A549 (cell line): ENCODE measurements around the gene POLR3A. TPM values are rescaled to one million over a fixed set of nuclear protein-coding genes. Genes with fewer than 3 reads are reported as not detected.

Source experiments
- ATAC-seq, 2 experiments: fragments of 200-7000 bp in 1 of 2; fragments of >200 bp in 1 of 2; cut with Nextera tagmentation in 1 of 2; cut with Tn5 transposase in 1 of 2; 3 replicates each; pipeline versions ENCODE4 v1.8.0 to v1.9.1; 2018 to 2020; ENCODE audit warnings: mild to moderate bottlenecking in 1 of 2, moderate library complexity in 1 of 2
- CTCF ChIA-PET: fragments of 300-600 bp; sonication (Branson Sonifier 250); formaldehyde crosslinking; extraction: SDS; loops from one replicate; lab custom pipeline; 2021; ENCODE audit warnings: antibody characterized with exemption, inconsistent platforms; lab: Yijun Ruan, JAX
- POLR2A ChIA-PET: fragments of 350-600 bp; formaldehyde crosslinking; extraction: SDS; loops from one replicate; lab custom pipeline; 2021; ENCODE audit warnings: antibody characterized with exemption, inconsistent platforms; lab: Yijun Ruan, JAX
- DNase-seq, 2 experiments: peaks; one replicate each; pipeline versions ENCODE4 v3.0.0 to v3.0.0-alpha.2; 2011 to 2016; ENCODE audit warnings: low read depth in 1 of 2, low spot score in 1 of 2
- FAIRE-seq: peaks from 2 replicates; lab custom pipeline; 2011; peaks lifted over from hg19 to GRCh38; lab: Jason Lieb, UNC
- H3K27ac ChIP-seq, 2 experiments: fragments of >200 bp; sonication (Bioruptor Twin); formaldehyde crosslinking; 3 replicates each; pipeline ENCODE4 v1.5.1; 2016 to 2017
- H3K4me1 ChIP-seq: fragments of >200 bp; sonication (Bioruptor Twin); formaldehyde crosslinking; 3 replicates; pipeline ENCODE4 v1.6.1; 2016
- H3K4me2 ChIP-seq: fragments of >200 bp; sonication (Bioruptor Twin); formaldehyde crosslinking; 3 replicates; pipeline ENCODE4 v1.6.1; 2016
- H3K4me3 ChIP-seq: fragments of >200 bp; sonication (Bioruptor Twin); formaldehyde crosslinking; 3 replicates; pipeline ENCODE4 v1.5.1; 2016
- H3K9me3 ChIP-seq: fragments of >200 bp; sonication (Bioruptor Twin); formaldehyde crosslinking; 3 replicates; pipeline ENCODE4 v1.6.1; 2016
- BHLHE40 ChIP-seq: IDR thresholded peaks from 2 replicates; pipeline ENCODE4 v1.6.1; 2012; ENCODE audit warnings: low read depth, low read length, inconsistent platforms
- CTCF ChIP-seq: fragments of >200 bp; sonication (Bioruptor Twin); formaldehyde crosslinking; IDR thresholded peaks from 3 replicates; pipeline ENCODE4 v1.5.1; 2016
- EHMT2 ChIP-seq: fragments of 200-600 bp; sonication (generic); IDR thresholded peaks from 2 replicates; pipeline ENCODE4 v1.6.1; 2016; ENCODE audit warnings: antibody characterized with exemption, low read depth, mild to moderate bottlenecking, moderate library complexity
- EP300 ChIP-seq, 2 experiments: fragments of >200 bp; sonication (Bioruptor Twin); formaldehyde crosslinking; IDR thresholded peaks; 2 replicates in 1 of 2; 3 replicates in 1 of 2; pipeline ENCODE4 v1.6.1; 2016 to 2017
- GATA3 ChIP-seq: IDR thresholded peaks from 2 replicates; pipeline ENCODE4 v1.6.1; 2012; ENCODE audit warnings: borderline replicate concordance
- HMGXB4 ChIP-seq: fragments of 250-450 bp; sonication (Bioruptor Pico); IDR thresholded peaks from 2 replicates; pipeline ENCODE4 v1.5.0; 2021; ENCODE audit warnings: mild to moderate bottlenecking, moderate library complexity, borderline replicate concordance
- HOXA7 ChIP-seq: fragments of 250-450 bp; sonication (Bioruptor Pico); IDR thresholded peaks from 2 replicates; pipeline ENCODE4 v1.5.0; 2020; ENCODE audit warnings: mild to moderate bottlenecking, moderate library complexity
- KDM1A ChIP-seq: fragments of 200-600 bp; sonication (generic); IDR thresholded peaks from 2 replicates; pipeline ENCODE4 v1.6.1; 2016; ENCODE audit warnings: low read depth, mild to moderate bottlenecking
- MAZ ChIP-seq: fragments of 150-350 bp; IDR thresholded peaks from 2 replicates; pipeline ENCODE4 v1.6.1; 2014; ENCODE audit warnings: antibody characterized with exemption, low read depth, low read length, borderline replicate concordance
- MYC ChIP-seq: IDR thresholded peaks from 2 replicates; pipeline ENCODE4 v1.6.1; 2012; ENCODE audit warnings: mild to moderate bottlenecking, inconsistent platforms, low read length, improper control_type of control experiment, borderline replicate concordance
- NFE2L2 ChIP-seq: fragments of 150-350 bp; conservative IDR thresholded peaks from 2 replicates; pipeline ENCODE4 v1.6.1; 2014; ENCODE audit warnings: low read length
- PHF8 ChIP-seq: fragments of 200-600 bp; sonication (generic); IDR thresholded peaks from 2 replicates; pipeline ENCODE4 v1.6.1; 2016; ENCODE audit warnings: low read depth, mild to moderate bottlenecking, antibody characterized with exemption, moderate library complexity, borderline replicate concordance
- RAD21 ChIP-seq, 2 experiments: fragments of >200 bp in 1 of 2; sonication (Bioruptor Twin) in 1 of 2; formaldehyde crosslinking in 1 of 2; IDR thresholded peaks in 1 of 2; conservative IDR thresholded peaks in 1 of 2; 2 replicates in 1 of 2; 3 replicates in 1 of 2; pipeline ENCODE4 v1.6.1; 2012 to 2018; ENCODE audit warnings: inconsistent platforms in 1 of 2
- SMC3 ChIP-seq: fragments of >200 bp; sonication (Bioruptor Twin); formaldehyde crosslinking; IDR thresholded peaks from 3 replicates; pipeline ENCODE4 v1.6.1; 2018; ENCODE audit warnings: inconsistent platforms
- ZNF302 ChIP-seq: fragments of 250-450 bp; sonication (Bioruptor Pico); IDR thresholded peaks from 2 replicates; pipeline ENCODE4 v1.9.0; 2021; ENCODE audit warnings: inconsistent platforms, mild to moderate bottlenecking, moderate library complexity
- ZSCAN20 ChIP-seq: fragments of 250-450 bp; sonication (Bioruptor Pico); IDR thresholded peaks from 2 replicates; pipeline ENCODE4 v1.8.0; 2022; ENCODE audit warnings: mild to moderate bottlenecking, moderate library complexity
- WGBS: methylation state at CpG from one replicate; pipeline ENCODE4 v1.1.6; 2017; ENCODE audit errors: missing lambda C conversion rate; 5-methylcytosine and 5-hydroxymethylcytosine counted together
- polyA plus RNA-seq, 4 experiments: library from polyadenylated mRNA; depleted of rRNA in 3 of 4; stranded (reverse); fragments of >200 nt; fragmentation: RNase III in 1 of 4; extraction: RNeasy Plus Mini Kit Qiagen cat#74134 plus additional on column Dnase treatment in 1 of 4; gene quantifications; 2 replicates in 3 of 4; 3 replicates in 1 of 4; pipeline ENCODE4 v1.2.3, GENCODE V29; 2011 to 2017
- TF ChIP-seq, protein P1 (sequence below): fragments of 150-350 bp; IDR thresholded peaks from 2 replicates; pipeline ENCODE4 v1.6.1; 2014; ENCODE audit warnings: low read depth, mild to moderate bottlenecking, low read length
- TF ChIP-seq, protein P2 (sequence below): fragments of >200 bp; sonication (Bioruptor Twin); formaldehyde crosslinking; IDR thresholded peaks from 2 replicates; pipeline ENCODE4 v1.6.1; 2016
- TF ChIP-seq, protein P3 (sequence below): fragments of 250-450 bp; sonication (Bioruptor Pico); IDR thresholded peaks from 2 replicates; pipeline ENCODE4 v1.5.0; 2020; ENCODE audit warnings: low read depth, mild to moderate bottlenecking, moderate library complexity

Gene POLR3A
- polyA plus RNA-seq, 2 of the 4 experiments (the other 2 are of a cell fraction), result 10.9 to 17.7 TPM

- ChIA-PET CTCF (interaction anchor here (0.6 to 1.3 kb wide), 7 partner anchors 8 to 1434 kb away, joined by 3 to 4 read pairs (median 3); no protein-coding TSS in a partner anchor), POLR2A (interaction anchor here (0.6 kb wide), 1 partner anchor 159 kb away, joined by 5 read pairs; no protein-coding TSS in a partner anchor)
Observed at GRCh38 chr10:78053211-78053868, 24.0 kb upstream of the POLR3A start.

DNA sequence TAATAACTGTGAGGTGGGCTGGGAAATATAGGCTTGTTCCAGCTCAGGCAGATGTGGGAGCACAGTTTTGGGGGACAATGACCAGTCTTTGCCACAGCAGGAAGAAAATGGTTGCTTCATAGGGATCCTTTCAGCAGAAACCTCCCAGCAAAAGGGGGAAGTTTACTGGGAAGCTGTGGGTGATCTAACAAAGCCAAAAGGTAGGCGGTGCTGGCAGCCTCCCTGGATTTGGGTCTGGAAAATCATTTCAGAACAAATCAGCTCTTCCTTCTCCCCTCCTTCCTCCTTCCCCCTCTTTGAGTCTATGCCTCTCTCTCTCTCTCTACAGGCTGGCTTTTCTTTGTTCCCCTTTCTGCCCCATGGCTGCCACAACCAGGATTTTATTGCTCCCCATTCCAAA, 20.5 kb upstream of the POLR3A start:
- Histone ChIP-seq H3K9me3 (no peaks in the 10 kb centered on the region), H3K4me3 (no peak overlapping the region), H3K4me1 (no peaks in the 10 kb centered on the region)
- 96% methylated on average over 1 of the region's 1 CpG for WGBS
- ATAC-seq (no peak), FAIRE-seq (no peak)
- no peak for TF ChIP-seq GATA3
- TF ChIP-seq, protein P1, sequence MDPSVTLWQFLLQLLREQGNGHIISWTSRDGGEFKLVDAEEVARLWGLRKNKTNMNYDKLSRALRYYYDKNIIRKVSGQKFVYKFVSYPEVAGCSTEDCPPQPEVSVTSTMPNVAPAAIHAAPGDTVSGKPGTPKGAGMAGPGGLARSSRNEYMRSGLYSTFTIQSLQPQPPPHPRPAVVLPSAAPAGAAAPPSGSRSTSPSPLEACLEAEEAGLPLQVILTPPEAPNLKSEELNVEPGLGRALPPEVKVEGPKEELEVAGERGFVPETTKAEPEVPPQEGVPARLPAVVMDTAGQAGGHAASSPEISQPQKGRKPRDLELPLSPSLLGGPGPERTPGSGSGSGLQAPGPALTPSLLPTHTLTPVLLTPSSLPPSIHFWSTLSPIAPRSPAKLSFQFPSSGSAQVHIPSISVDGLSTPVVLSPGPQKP, result no peak
- TF ChIP-seq BHLHE40, result no peak
- TF ChIP-seq HMGXB4 (CRISPR knock-in tag), result no peak
- TF ChIP-seq NFE2L2, result no peak
- no peak for TF ChIP-seq HOXA7 (CRISPR knock-in tag)
- TF ChIP-seq, all 56 proteins: peak for 0
- POLR2A ChIA-PET, result no interaction called here
- DNase-seq, result no peak
- Histone ChIP-seq H3K27ac (no peak overlapping the region), H3K4me2 (no peak overlapping the region)
- CTCF ChIA-PET, result interaction anchor here (0.9 to 6.9 kb wide), 4 partner anchors 9 to 1145 kb away, joined by 3 to 97 read pairs (median 4); no protein-coding TSS in a partner anchor

More at GRCh38 chr10:78053211-78053868, 24.0 kb upstream of the POLR3A start:
- no peak overlapping the region for H3K27ac ChIP-seq
- ATAC-seq (no peak), DNase-seq (no peak), FAIRE-seq (no peak)
- TF ChIP-seq SMC3 (no peak), EHMT2 (no peak), EP300 (IDR thresholded peaks at IDR 0.05) (no peak), ZNF302 (CRISPR knock-in tag) (no peak), MAZ (no peak)
- no peak overlapping the region for H3K4me3 ChIP-seq
- H3K9me3 ChIP-seq, result no peaks in the 10 kb centered on the region
- H3K4me2 ChIP-seq, result no peak overlapping the region
- no peaks in the 10 kb centered on the region for H3K4me1 ChIP-seq
- WGBS, result 78% methylated on average over 7 of the region's 7 CpGs

DNA sequence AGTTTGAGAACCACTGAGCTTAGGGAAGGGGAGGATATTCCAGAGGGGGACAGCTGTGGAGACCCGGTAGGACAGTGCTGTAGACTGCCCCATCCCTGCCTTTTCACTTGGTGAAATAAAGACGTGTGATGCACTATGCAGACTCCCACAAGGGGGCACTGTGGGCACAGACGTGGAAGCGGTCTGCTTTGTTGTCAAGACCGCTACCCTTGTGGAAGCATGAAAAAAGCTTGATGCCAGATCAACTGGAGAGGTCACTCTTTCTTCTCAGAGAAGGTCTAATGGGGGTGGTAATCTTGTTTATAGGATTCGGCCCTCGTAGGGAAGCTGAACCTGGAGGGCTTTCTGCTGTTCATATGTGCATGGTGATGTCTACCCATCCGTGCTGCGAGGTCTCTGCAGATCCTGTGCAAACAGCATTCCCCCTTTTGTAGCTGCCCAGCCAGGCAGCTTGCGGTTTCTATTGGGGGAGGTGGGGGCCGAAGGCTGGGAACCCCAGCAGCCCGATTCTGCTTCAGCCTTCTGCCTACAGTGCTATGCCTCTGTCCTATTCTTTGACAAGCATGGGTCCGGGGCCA, 18.1 kb upstream of the POLR3A start:
- H3K9me3 ChIP-seq, result no peaks in the 10 kb centered on the region
- H3K27ac ChIP-seq, result peak overlapping the region in 1 of 2 experiments; percentile 57; a peak in 3 of 6 replicates
- ChIA-PET CTCF (interaction anchor here (0.5 to 6.9 kb wide), 140 partner anchors 8 to 1456 kb away, joined by 3 to 97 read pairs (median 4); partner anchors contain the start of genes POLR3A, RPS24 and ZMIZ1), POLR2A (interaction anchor here (0.7 kb wide), 1 partner anchor 1020 kb away, joined by 3 read pairs; no protein-coding TSS in a partner anchor)
- DNase-seq (peak; percentile 70 to 86), FAIRE-seq (no peak), ATAC-seq (peak; percentile 71 to 81)
- H3K4me3 ChIP-seq, result no peak overlapping the region
- no peak overlapping the region for H3K4me2 ChIP-seq
- TF ChIP-seq PHF8 (no peak), EP300 (IDR thresholded peaks at IDR 0.05) (no peak), MYC (0 out of 2 replicates have a peak, but pooled peaks have one; percentile 10), ZSCAN20 (CRISPR knock-in tag) (no peak), KDM1A (no peak), CTCF (peak; percentile 95), RAD21 (conservative IDR thresholded peaks at IDR 0.05 in 1 of 2, IDR thresholded peaks at IDR 0.05 in 1 of 2) (peak; percentile 96), GATA3 (no peak), SMC3 (peak; percentile 89)
- TF ChIP-seq, protein P2, sequence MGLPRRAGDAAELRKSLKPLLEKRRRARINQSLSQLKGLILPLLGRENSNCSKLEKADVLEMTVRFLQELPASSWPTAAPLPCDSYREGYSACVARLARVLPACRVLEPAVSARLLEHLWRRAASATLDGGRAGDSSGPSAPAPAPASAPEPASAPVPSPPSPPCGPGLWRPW, result no peak
- TF ChIP-seq, protein P3, sequence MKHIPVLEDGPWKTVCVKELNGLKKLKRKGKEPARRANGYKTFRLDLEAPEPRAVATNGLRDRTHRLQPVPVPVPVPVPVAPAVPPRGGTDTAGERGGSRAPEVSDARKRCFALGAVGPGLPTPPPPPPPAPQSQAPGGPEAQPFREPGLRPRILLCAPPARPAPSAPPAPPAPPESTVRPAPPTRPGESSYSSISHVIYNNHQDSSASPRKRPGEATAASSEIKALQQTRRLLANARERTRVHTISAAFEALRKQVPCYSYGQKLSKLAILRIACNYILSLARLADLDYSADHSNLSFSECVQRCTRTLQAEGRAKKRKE (CRISPR knock-in tag), result no peak
- no peaks in the 10 kb centered on the region; the same call in 2 of the 3 replicates for H3K4me1 ChIP-seq
- whole genome bisulfite sequencing, result 33% methylated on average over 13 of the region's 13 CpGs
